Activated CD8-positive, alpha-beta memory T cell treated with anti-CD3 and anti-CD28 coated beads for 4 hours (primary cell): Measurements from ENCODE around the gene RPIA.
"Not testable (repeated sequence)": the region's sequence is repeated elsewhere in the genome, so short reads cannot be mapped to it uniquely, and the experiment has no call there.

ENCODE experiments used
- DNase-seq, 2 donors: peaks; one replicate each; pipeline ENCODE4 v3.0.0-alpha.2; 2020; ENCODE audit warnings: low read depth in 2 of 2

Gene RPIA

GRCh38 chr2:88691339-88692183, at the start of gene RPIA:
RPIA (plus strand) TSS chr2:88691673; CDS start chr2:88691699, 26 bp downstream.
- peak; percentile 98 to 99 for DNase-seq

- DNase-seq: no peak
These were observed 49.2 kb upstream of the RPIA start for GRCh38 chr2:88642278-88642677.

GRCh38 chr2:88645291-88645882, 46.1 kb upstream of the RPIA start:
- not testable (repeated sequence) for DNase-seq

- no peak for DNase-seq
These were observed 39.8 kb upstream of the RPIA start for GRCh38 chr2:88651646-88652045.

- DNase-seq: no peak
These were observed 36.8 kb upstream of the RPIA start for GRCh38 chr2:88654714-88655113.

GRCh38 chr2:88656690-88657089, 34.8 kb upstream of the RPIA start:
- DNase-seq: no peak

- no peak for DNase-seq
These were observed 34.3 kb upstream of the RPIA start for GRCh38 chr2:88657131-88657530.

- DNase-seq: no peak
These were observed 33.1 kb upstream of the RPIA start for GRCh38 chr2:88658326-88658725.

GRCh38 chr2:88658881-88659537, 32.5 kb upstream of the RPIA start:
- no peak for DNase-seq

GRCh38 chr2:88659538-88659915, 31.9 kb upstream of the RPIA start:
- no peak for DNase-seq

GRCh38 chr2:88660622-88661021, 30.9 kb upstream of the RPIA start:
- no peak for DNase-seq

GRCh38 chr2:88666576-88666975, 24.9 kb upstream of the RPIA start:
- DNase-seq: no peak

- DNase-seq: no peak
These were observed 24.3 kb upstream of the RPIA start for GRCh38 chr2:88667219-88667618.

- no peak for DNase-seq
These were observed 22.6 kb upstream of the RPIA start for GRCh38 chr2:88668862-88669261.

- DNase-seq: no peak
These were observed 21.8 kb upstream of the RPIA start for GRCh38 chr2:88669482-88670214.

- DNase-seq: no peak
These were observed 19.6 kb upstream of the RPIA start for GRCh38 chr2:88671786-88672427.

GRCh38 chr2:88673363-88673762, 18.1 kb upstream of the RPIA start:
- DNase-seq: no peak

GRCh38 chr2:88680266-88680902, 11.1 kb upstream of the RPIA start:
- DNase-seq: no peak

GRCh38 chr2:88680916-88681315, 10.6 kb upstream of the RPIA start:
- DNase-seq: no peak

GRCh38 chr2:88683160-88684021, 8.1 kb upstream of the RPIA start:
- DNase-seq: no peak
